Mesothelial cell of epicardium (in vitro differentiated cells): Measurements from ENCODE around the gene KRTAP5-1. TPM values are rescaled to one million over a fixed set of nuclear protein-coding genes. Genes with fewer than 3 reads are reported as not detected.
"Not testable (repeated sequence)": the region's sequence is repeated elsewhere in the genome, so short reads cannot be mapped to it uniquely, and the experiment has no call there.

Source experiments
- DNase-seq, 2 experiments: peaks; one replicate each; pipeline ENCODE4 v3.0.0; 2021; ENCODE audit warnings: low spot score in 2 of 2; ENCODE audit not compliant: unreplicated experiment in 2 of 2
- H3K27ac Mint-ChIP-seq: 2 replicates; pipeline ENCODE4 v1.8.0; 2021; ENCODE audit warnings: mixed read lengths
- H3K27me3 Mint-ChIP-seq: 2 replicates; pipeline ENCODE4 v1.8.0; 2021; ENCODE audit warnings: low read depth, mixed read lengths
- H3K36me3 Mint-ChIP-seq: 2 replicates; pipeline ENCODE4 v1.8.0; 2021; ENCODE audit warnings: mixed read lengths
- H3K4me1 Mint-ChIP-seq: 2 replicates; pipeline ENCODE4 v1.8.0; 2021; ENCODE audit warnings: mixed read lengths
- H3K4me3 Mint-ChIP-seq: 2 replicates; pipeline ENCODE4 v1.8.0; 2021; ENCODE audit warnings: mild to moderate bottlenecking, moderate library complexity, mixed read lengths
- H3K9me3 Mint-ChIP-seq: 2 replicates; pipeline ENCODE4 v1.8.0; 2021; ENCODE audit warnings: mixed read lengths
- CTCF ChIP-seq: fragments of 200-600 bp; sonication (generic); IDR thresholded peaks from one replicate; pipeline ENCODE4 v1.5.0; 2021; ENCODE audit warnings: antibody characterized with exemption; ENCODE audit not compliant: unreplicated experiment
- total RNA-seq: library from RNA; stranded (reverse); gene quantifications from 3 replicates; pipeline ENCODE4 v1.2.1, GENCODE V29; 2021

The KRTAP5-1 gene
- total RNA-seq, 1 donor from 2014 or later: not detected

- no peak for TF ChIP-seq CTCF
- Mint-ChIP-seq H3K27me3 (peaks cover 54% of the 10 kb centered on the region), H3K36me3 (no peaks in the 10 kb centered on the region), H3K4me3 (no peak overlapping the region), H3K27ac (no peak overlapping the region), H3K4me1 (peaks cover 8% of the 10 kb centered on the region), H3K9me3 (peaks cover 10% of the 10 kb centered on the region)
- no peak for DNase-seq
Measured at GRCh38 chr11:1604711-1605110, 19.6 kb upstream of the KRTAP5-1 start.

- no peak overlapping the region for H3K27ac Mint-ChIP-seq
- no peak for DNase-seq
- no peak for TF ChIP-seq CTCF
- no peak overlapping the region for H3K4me3 Mint-ChIP-seq
- peaks cover 10% of the 10 kb centered on the region for H3K9me3 Mint-ChIP-seq
- H3K4me1 Mint-ChIP-seq: peaks cover 8% of the 10 kb centered on the region
- H3K36me3 Mint-ChIP-seq: no peaks in the 10 kb centered on the region
- peaks cover 58% of the 10 kb centered on the region for H3K27me3 Mint-ChIP-seq
Measured at GRCh38 chr11:1604181-1604580, 19.1 kb upstream of the KRTAP5-1 start.

- H3K27me3 Mint-ChIP-seq: peaks cover 60% of the 10 kb centered on the region
- DNase-seq: no peak
- no peak overlapping the region for H3K4me3 Mint-ChIP-seq
- no peak overlapping the region for H3K27ac Mint-ChIP-seq
- no peak for TF ChIP-seq CTCF
- peaks cover 10% of the 10 kb centered on the region for H3K9me3 Mint-ChIP-seq
- H3K4me1 Mint-ChIP-seq: peaks cover 8% of the 10 kb centered on the region
- no peaks in the 10 kb centered on the region for H3K36me3 Mint-ChIP-seq
Measured at GRCh38 chr11:1603629-1604028, 18.5 kb upstream of the KRTAP5-1 start.

GRCh38 chr11:1601663-1602062 lies 16.6 kb upstream of the KRTAP5-1 start:
- Mint-ChIP-seq H3K27me3 (peaks cover 60% of the 10 kb centered on the region), H3K9me3 (peaks cover 10% of the 10 kb centered on the region)
- not testable (repeated sequence) for H3K36me3 Mint-ChIP-seq, H3K4me1 Mint-ChIP-seq, H3K4me3 Mint-ChIP-seq, H3K27ac Mint-ChIP-seq, DNase-seq

GRCh38 chr11:1600626-1601025 lies 15.5 kb upstream of the KRTAP5-1 start:
- no peak overlapping the region for H3K27ac Mint-ChIP-seq
- H3K27me3 Mint-ChIP-seq: peaks cover 64% of the 10 kb centered on the region
- no peak for TF ChIP-seq CTCF
- H3K9me3 Mint-ChIP-seq: peaks cover 10% of the 10 kb centered on the region
- no peak overlapping the region for H3K4me3 Mint-ChIP-seq
- H3K4me1 Mint-ChIP-seq: peaks cover 1% of the 10 kb centered on the region
- no peak for DNase-seq
- no peaks in the 10 kb centered on the region for H3K36me3 Mint-ChIP-seq

GRCh38 chr11:1598816-1599215 lies 13.7 kb upstream of the KRTAP5-1 start:
- Mint-ChIP-seq H3K27ac (no peak overlapping the region), H3K4me3 (no peak overlapping the region), H3K36me3 (no peaks in the 10 kb centered on the region), H3K9me3 (peaks cover 10% of the 10 kb centered on the region), H3K4me1 (peaks cover 1% of the 10 kb centered on the region), H3K27me3 (peaks cover 80% of the 10 kb centered on the region)
- no peak for TF ChIP-seq CTCF
- DNase-seq: no peak

- not testable (repeated sequence) for DNase-seq, H3K36me3 Mint-ChIP-seq, H3K4me3 Mint-ChIP-seq, H3K27ac Mint-ChIP-seq, H3K4me1 Mint-ChIP-seq
- Mint-ChIP-seq H3K9me3 (peaks cover 10% of the 10 kb centered on the region), H3K27me3 (peaks cover 82% of the 10 kb centered on the region)
Measured at GRCh38 chr11:1598406-1598805, 13.3 kb upstream of the KRTAP5-1 start.
